Activated CD8-positive, alpha-beta memory T cell treated with anti-CD3 and anti-CD28 coated beads for 48 hours (primary cell): ENCODE measurements around the gene ZNF358.
"Not testable (repeated sequence)": the region's sequence is repeated elsewhere in the genome, so short reads cannot be mapped to it uniquely, and the experiment has no call there.

Source experiments
- DNase-seq, 3 experiments: peaks; one replicate each; pipeline ENCODE4 v3.0.0-alpha.2; 2020; ENCODE audit warnings: low read depth in 2 of 3, low spot score in 2 of 3

Gene ZNF358

GRCh38 chr19:7535047-7535997 lies 19.4 kb downstream of the ZNF358 start, which contains the start of gene PNPLA6:
TSS of gene PNPLA6 (plus strand) at chr19:7535717. CDS start at chr19:7535789, 72 bp downstream.
- peak; percentile 84 to 90 (median 87) for DNase-seq

- DNase-seq = no peak
Observed at GRCh38 chr19:7535998-7536695, 20.2 kb downstream of the ZNF358 start.

GRCh38 chr19:7538990-7539389 lies 23.1 kb downstream of the ZNF358 start:
- DNase-seq = not testable (repeated sequence)

- DNase-seq = no peak
Observed at GRCh38 chr19:7539827-7540425, 24.0 kb downstream of the ZNF358 start.

GRCh38 chr19:7540761-7541474 lies 25.0 kb downstream of the ZNF358 start:
- DNase-seq = peak in 1 of 3 experiments; percentile 27

GRCh38 chr19:7541475-7541824 lies 25.5 kb downstream of the ZNF358 start:
- no peak for DNase-seq

GRCh38 chr19:7541828-7542443 lies 26.0 kb downstream of the ZNF358 start:
- no peak for DNase-seq

GRCh38 chr19:7542556-7543348 lies 26.8 kb downstream of the ZNF358 start:
- DNase-seq = no peak

GRCh38 chr19:7544626-7545025 lies 28.7 kb downstream of the ZNF358 start:
- DNase-seq = no peak

GRCh38 chr19:7545300-7545699 lies 29.4 kb downstream of the ZNF358 start:
- DNase-seq = no peak

GRCh38 chr19:7545904-7546303 lies 30.0 kb downstream of the ZNF358 start:
- no peak for DNase-seq

GRCh38 chr19:7547159-7547558 lies 31.3 kb downstream of the ZNF358 start:
- DNase-seq = no peak

- no peak for DNase-seq
Observed at GRCh38 chr19:7549429-7550148, 33.7 kb downstream of the ZNF358 start.

- DNase-seq = no peak
Observed at GRCh38 chr19:7550169-7550770, 34.4 kb downstream of the ZNF358 start.

- no peak for DNase-seq
Observed at GRCh38 chr19:7550987-7551761, 35.3 kb downstream of the ZNF358 start.

- DNase-seq = no peak
Observed at GRCh38 chr19:7552781-7553180, 36.9 kb downstream of the ZNF358 start.

- no peak for DNase-seq
Observed at GRCh38 chr19:7554565-7554964, 38.7 kb downstream of the ZNF358 start.
